ENCODE results near the gene SCGB2A2.

GRCh38 chr11:62242021-62242420 lies 27.9 kb upstream of the SCGB2A2 start, which contains the start of gene SCGB1D2:
- TF ChIP-seq CTCF (IDR thresholded peaks at IDR 0.05 in 8 of 11, conservative IDR thresholded peaks at IDR 0.05 in 3 of 11): no peak
- no peak for TF ChIP-seq POLR2AphosphoS5 (IDR thresholded peaks at IDR 0.05)
- TF ChIP-seq POLR2A (IDR thresholded peaks at IDR 0.05): no peak

All from spleen (tissue), 7 donors.